Smooth muscle cell (in vitro differentiated cells): ENCODE data around the gene RARS2. TPM values are rescaled to one million over a fixed set of nuclear protein-coding genes. Genes with fewer than 3 reads are reported as not detected.

Experiments
- DNase-seq: peaks from one replicate; lab custom pipeline; 2025; ENCODE audit not compliant: unreplicated experiment; lab: John Stamatoyannopoulos, UW
- H2AFZ ChIP-seq: fragments of 200-600 bp; sonication (generic); 2 replicates; pipeline ENCODE4 v1.6.0; 2016; ENCODE audit warnings: antibody characterized with exemption, low read depth, mild to moderate bottlenecking
- H3F3A ChIP-seq: fragments of 200-600 bp; sonication (generic); 2 replicates; pipeline ENCODE4 v1.6.0; 2017; ENCODE audit warnings: antibody characterized with exemption, low read depth
- H3K27ac ChIP-seq: fragments of 200-600 bp; sonication (generic); 2 replicates; pipeline ENCODE4 v1.5.1; 2016; ENCODE audit warnings: low read depth, mild to moderate bottlenecking
- H3K27me3 ChIP-seq: fragments of 200-600 bp; sonication (generic); 2 replicates; pipeline ENCODE4 v1.6.1; 2016; ENCODE audit warnings: low read depth, mild to moderate bottlenecking
- H3K36me3 ChIP-seq: fragments of 200-600 bp; sonication (generic); 2 replicates; pipeline ENCODE4 v1.5.1; 2016; ENCODE audit warnings: low read depth
- H3K4me1 ChIP-seq: fragments of 200-600 bp; sonication (generic); 2 replicates; pipeline ENCODE4 v1.5.1; 2016; ENCODE audit warnings: low read depth
- H3K4me2 ChIP-seq: fragments of 200-600 bp; sonication (generic); 2 replicates; pipeline ENCODE4 v1.6.0; 2016; ENCODE audit warnings: mild to moderate bottlenecking
- H3K4me3 ChIP-seq: fragments of 200-600 bp; sonication (generic); 2 replicates; pipeline ENCODE4 v1.5.1; 2016; ENCODE audit warnings: mild to moderate bottlenecking
- H3K79me2 ChIP-seq: fragments of 200-600 bp; sonication (generic); 2 replicates; pipeline ENCODE4 v1.6.0; 2016; ENCODE audit warnings: low read depth, mild to moderate bottlenecking
- H3K9ac ChIP-seq: fragments of 200-600 bp; sonication (generic); 2 replicates; pipeline ENCODE4 v1.6.0; 2016; ENCODE audit warnings: low read depth
- H3K9me3 ChIP-seq: fragments of 200-600 bp; sonication (generic); replicated peaks from 2 replicates; pipeline ENCODE4 v1.5.1; 2016; ENCODE audit warnings: low read depth
- H4K20me1 ChIP-seq: fragments of 200-600 bp; sonication (generic); 2 replicates; pipeline ENCODE4 v1.6.0; 2016; ENCODE audit warnings: low read depth
- WGBS: methylation state at CpG from one replicate; pipeline ENCODE4 v1.1.7; 2016; ENCODE audit warnings: low lambda C conversion rate; 5-methylcytosine and 5-hydroxymethylcytosine counted together
- polyA plus RNA-seq: library from polyadenylated mRNA; unstranded; fragments of >200 nt; fragmentation: Nextera tagmentation; extraction: Ambion mirVana; gene quantifications from 2 replicates; pipeline ENCODE4 v1.2.1, GENCODE V29; 2016
- total RNA-seq: library from RNA; depleted of rRNA; stranded (reverse); fragments of >200 nt; gene quantifications from 2 replicates; pipeline ENCODE4 v1.2.3, GENCODE V29; 2014
- TF ChIP-seq, protein P1 (sequence below): fragments of 200-600 bp; sonication (generic); IDR thresholded peaks from 2 replicates; pipeline ENCODE4 v1.5.1; 2017; ENCODE audit warnings: borderline replicate concordance, mild to moderate bottlenecking, antibody characterized with exemption; ENCODE audit not compliant: insufficient read depth, poor library complexity, severe bottlenecking

Gene RARS2
- total and polyA plus RNA-seq, 2 experiments from 2014 or later = 51.0 to 68.9 TPM

DNA sequence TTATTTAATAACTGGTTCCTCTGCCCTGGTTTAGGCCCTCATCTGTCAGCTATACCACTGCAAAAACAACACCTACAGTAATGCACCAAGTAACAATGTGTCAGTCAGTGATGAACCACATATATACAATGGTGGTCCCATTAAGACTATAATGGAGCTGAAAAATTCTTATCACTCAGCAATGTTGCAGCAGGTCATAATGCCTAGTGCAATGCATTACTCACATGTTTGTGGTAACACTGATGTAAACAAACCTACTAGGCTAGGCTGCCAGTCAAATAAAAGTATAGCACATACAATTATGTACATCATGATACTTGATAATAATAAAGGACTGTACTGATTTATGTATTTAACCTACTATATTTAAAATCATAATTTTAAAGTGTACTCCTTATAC lies 31.3 kb downstream of the RARS2 start:
- H3K36me3 ChIP-seq = peaks cover 27% of the 10 kb centered on the region
- no peak overlapping the region for H3K9ac ChIP-seq
- H3K4me1 ChIP-seq = no peaks in the 10 kb centered on the region
- TF ChIP-seq, protein P1, sequence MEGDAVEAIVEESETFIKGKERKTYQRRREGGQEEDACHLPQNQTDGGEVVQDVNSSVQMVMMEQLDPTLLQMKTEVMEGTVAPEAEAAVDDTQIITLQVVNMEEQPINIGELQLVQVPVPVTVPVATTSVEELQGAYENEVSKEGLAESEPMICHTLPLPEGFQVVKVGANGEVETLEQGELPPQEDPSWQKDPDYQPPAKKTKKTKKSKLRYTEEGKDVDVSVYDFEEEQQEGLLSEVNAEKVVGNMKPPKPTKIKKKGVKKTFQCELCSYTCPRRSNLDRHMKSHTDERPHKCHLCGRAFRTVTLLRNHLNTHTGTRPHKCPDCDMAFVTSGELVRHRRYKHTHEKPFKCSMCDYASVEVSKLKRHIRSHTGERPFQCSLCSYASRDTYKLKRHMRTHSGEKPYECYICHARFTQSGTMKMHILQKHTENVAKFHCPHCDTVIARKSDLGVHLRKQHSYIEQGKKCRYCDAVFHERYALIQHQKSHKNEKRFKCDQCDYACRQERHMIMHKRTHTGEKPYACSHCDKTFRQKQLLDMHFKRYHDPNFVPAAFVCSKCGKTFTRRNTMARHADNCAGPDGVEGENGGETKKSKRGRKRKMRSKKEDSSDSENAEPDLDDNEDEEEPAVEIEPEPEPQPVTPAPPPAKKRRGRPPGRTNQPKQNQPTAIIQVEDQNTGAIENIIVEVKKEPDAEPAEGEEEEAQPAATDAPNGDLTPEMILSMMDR = no peak
- no peaks in the 10 kb centered on the region for H3K79me2 ChIP-seq
- no peak overlapping the region for H3K4me2 ChIP-seq
- no peak overlapping the region for H2AFZ ChIP-seq
- no peak overlapping the region for H3K4me3 ChIP-seq
- no peaks in the 10 kb centered on the region for H3F3A ChIP-seq
- no peak for DNase-seq
- no peak overlapping the region for H3K27ac ChIP-seq
- H4K20me1 ChIP-seq = peaks cover 50% of the 10 kb centered on the region
- H3K27me3 ChIP-seq = no peaks in the 10 kb centered on the region
- H3K9me3 ChIP-seq = no peaks in the 10 kb centered on the region

DNA sequence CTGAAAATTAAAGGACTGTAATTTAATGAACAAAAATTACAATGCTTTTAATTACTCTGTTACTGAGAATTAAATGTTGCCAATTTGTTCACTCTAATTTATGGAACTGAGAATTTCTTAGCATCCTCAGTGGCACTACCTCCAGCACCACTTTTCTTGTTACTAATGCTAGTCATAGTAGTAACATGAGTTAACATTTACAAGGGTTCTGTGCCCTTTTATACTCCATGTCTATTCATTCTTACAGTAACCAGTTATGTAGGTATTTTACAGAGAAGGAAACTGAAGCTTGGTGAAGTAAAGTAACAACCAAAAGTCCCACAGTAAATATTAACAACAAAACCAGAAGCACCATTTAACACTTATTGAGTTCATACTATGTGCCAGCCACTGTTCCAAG lies 34.3 kb downstream of the RARS2 start:
- H4K20me1 ChIP-seq = peaks cover 40% of the 10 kb centered on the region
- H3K4me3 ChIP-seq = no peak overlapping the region
- H2AFZ ChIP-seq = no peak overlapping the region
- H3K9ac ChIP-seq = no peak overlapping the region
- H3K4me1 ChIP-seq = no peaks in the 10 kb centered on the region
- no peaks in the 10 kb centered on the region for H3F3A ChIP-seq
- no peak overlapping the region for H3K4me2 ChIP-seq
- H3K27ac ChIP-seq = no peak overlapping the region
- peaks cover 3% of the 10 kb centered on the region for H3K79me2 ChIP-seq
- H3K36me3 ChIP-seq = peaks cover 14% of the 10 kb centered on the region
- TF ChIP-seq, protein P1 = no peak
- no peaks in the 10 kb centered on the region for H3K27me3 ChIP-seq
- H3K9me3 ChIP-seq = no peaks in the 10 kb centered on the region
- DNase-seq = no peak

DNA sequence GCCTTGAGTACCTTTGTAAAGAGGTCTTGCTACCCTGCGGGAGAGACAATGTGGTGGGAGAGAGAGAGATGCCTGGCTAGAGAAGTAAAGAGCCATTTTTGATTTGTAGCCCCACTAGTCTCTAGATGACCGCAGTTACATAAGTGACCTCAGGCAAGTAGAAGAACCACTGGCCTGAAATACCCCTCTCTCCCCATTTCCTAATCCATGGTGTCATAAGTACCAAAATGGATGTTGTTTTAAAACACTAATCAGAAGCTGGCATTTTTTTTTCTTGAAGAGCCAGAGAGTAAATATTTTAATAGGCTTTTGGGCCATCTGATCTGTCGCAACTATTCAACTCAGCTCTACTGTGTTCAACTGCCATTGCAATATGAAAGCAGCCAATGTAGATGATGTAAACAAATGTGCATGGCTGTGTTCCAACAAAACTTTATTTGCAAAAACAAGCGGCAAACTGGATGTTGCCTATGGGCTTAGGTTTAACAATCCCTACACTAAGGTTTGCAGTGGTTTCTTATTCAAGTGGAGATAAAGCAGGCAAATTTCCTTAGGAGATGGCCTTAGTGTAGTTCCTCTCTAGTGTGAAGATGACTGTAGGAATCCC lies 36.5 kb downstream of the RARS2 start:
- no peak overlapping the region for H3K9ac ChIP-seq
- peaks cover 36% of the 10 kb centered on the region for H4K20me1 ChIP-seq
- H3K79me2 ChIP-seq = peaks cover 3% of the 10 kb centered on the region
- H2AFZ ChIP-seq = no peak overlapping the region
- H3K27ac ChIP-seq = no peak overlapping the region
- 96% methylated on average over 4 of the region's 4 CpGs for WGBS
- H3K4me2 ChIP-seq = no peak overlapping the region
- peaks cover 11% of the 10 kb centered on the region for H3K36me3 ChIP-seq
- H3K9me3 ChIP-seq = no peaks in the 10 kb centered on the region
- no peaks in the 10 kb centered on the region for H3K4me1 ChIP-seq
- no peak overlapping the region for H3K4me3 ChIP-seq
- no peaks in the 10 kb centered on the region for H3K27me3 ChIP-seq
- DNase-seq = no peak
- H3F3A ChIP-seq = no peaks in the 10 kb centered on the region
- TF ChIP-seq, protein P1 = no peak

DNA sequence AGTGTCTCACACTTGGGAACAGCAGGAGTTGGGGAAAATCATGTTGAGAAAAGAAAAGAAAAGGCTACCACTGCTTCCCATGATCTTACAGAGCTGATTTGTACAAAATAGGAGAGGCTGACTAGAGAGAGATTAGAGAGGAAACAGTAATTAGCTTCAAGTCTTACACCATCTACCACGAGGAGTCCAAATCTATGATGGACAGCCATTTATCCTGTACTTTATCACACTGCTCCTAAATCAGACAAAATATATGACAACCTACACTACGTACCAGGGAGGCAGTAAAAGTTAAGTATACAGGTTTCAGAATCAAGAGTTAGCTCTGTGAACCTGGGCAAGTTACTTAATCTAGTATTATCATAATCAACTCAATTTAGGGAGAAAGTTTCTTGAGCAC lies 38.0 kb downstream of the RARS2 start:
- H3K79me2 ChIP-seq = peaks cover 3% of the 10 kb centered on the region
- H3K9me3 ChIP-seq = no peaks in the 10 kb centered on the region
- no peaks in the 10 kb centered on the region for H3K4me1 ChIP-seq
- H2AFZ ChIP-seq = no peak overlapping the region
- 72% methylated on average over 2 of the region's 2 CpGs for WGBS
- H3K27me3 ChIP-seq = no peaks in the 10 kb centered on the region
- peaks cover 30% of the 10 kb centered on the region for H4K20me1 ChIP-seq
- H3K27ac ChIP-seq = peak overlapping the region; percentile 9
- no peak for DNase-seq
- H3K4me3 ChIP-seq = no peak overlapping the region
- H3F3A ChIP-seq = no peaks in the 10 kb centered on the region
- no peak overlapping the region for H3K9ac ChIP-seq
- peaks cover 6% of the 10 kb centered on the region for H3K36me3 ChIP-seq
- TF ChIP-seq, protein P1 = no peak
- H3K4me2 ChIP-seq = no peak overlapping the region
